PC-9 (cell line): ENCODE data around the gene STXBP5L.

Source experiments
- EZH2 ChIP-seq: fragments of 200-600 bp; sonication (generic); IDR thresholded peaks from 2 replicates; pipeline ENCODE4 v1.8.0; 2017; ENCODE audit warnings: antibody characterized with exemption, low read depth
- TF ChIP-seq, protein P1 (sequence below): fragments of 200-600 bp; sonication (generic); conservative IDR thresholded peaks from 2 replicates; pipeline ENCODE4 v1.6.1; 2017; ENCODE audit warnings: mixed run types, antibody characterized with exemption, mild to moderate bottlenecking, moderate library complexity

DNA sequence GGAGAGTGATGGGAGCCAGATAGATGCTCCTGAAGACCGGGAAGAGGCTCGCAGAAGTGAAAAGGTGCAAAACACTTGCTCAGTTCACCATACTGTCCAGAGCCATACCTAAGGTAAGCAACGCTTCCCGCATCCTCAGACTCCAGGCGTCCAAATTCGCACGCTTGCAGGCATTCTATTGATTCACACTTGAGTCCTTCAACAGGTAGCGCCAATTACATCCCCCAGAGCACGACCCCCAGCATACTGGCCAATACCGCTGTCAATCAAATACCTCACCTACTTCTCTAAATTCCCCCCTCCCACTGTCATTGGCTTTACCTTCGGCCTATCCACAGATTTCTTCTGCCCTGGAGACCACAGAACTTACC is 361 bp upstream of the STXBP5L start:
- TF ChIP-seq, protein P1, sequence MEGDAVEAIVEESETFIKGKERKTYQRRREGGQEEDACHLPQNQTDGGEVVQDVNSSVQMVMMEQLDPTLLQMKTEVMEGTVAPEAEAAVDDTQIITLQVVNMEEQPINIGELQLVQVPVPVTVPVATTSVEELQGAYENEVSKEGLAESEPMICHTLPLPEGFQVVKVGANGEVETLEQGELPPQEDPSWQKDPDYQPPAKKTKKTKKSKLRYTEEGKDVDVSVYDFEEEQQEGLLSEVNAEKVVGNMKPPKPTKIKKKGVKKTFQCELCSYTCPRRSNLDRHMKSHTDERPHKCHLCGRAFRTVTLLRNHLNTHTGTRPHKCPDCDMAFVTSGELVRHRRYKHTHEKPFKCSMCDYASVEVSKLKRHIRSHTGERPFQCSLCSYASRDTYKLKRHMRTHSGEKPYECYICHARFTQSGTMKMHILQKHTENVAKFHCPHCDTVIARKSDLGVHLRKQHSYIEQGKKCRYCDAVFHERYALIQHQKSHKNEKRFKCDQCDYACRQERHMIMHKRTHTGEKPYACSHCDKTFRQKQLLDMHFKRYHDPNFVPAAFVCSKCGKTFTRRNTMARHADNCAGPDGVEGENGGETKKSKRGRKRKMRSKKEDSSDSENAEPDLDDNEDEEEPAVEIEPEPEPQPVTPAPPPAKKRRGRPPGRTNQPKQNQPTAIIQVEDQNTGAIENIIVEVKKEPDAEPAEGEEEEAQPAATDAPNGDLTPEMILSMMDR = no peak
- TF ChIP-seq EZH2 = no peak
